K562 (cell line): ENCODE results near the gene KRTAP1-1. TPM values are rescaled to one million over a fixed set of nuclear protein-coding genes. Genes with fewer than 3 reads are reported as not detected.
"Not testable (repeated sequence)": the region's sequence is repeated elsewhere in the genome, so short reads cannot be mapped to it uniquely, and the experiment has no call there.

Experiments
- ATAC-seq: fragments of 200-7000 bp; cut with Tn5 transposase; 3 replicates; pipeline ENCODE4 v1.9.1; 2020; ENCODE audit warnings: moderate library complexity
- BruUV-seq: library from RNA; stranded (reverse); fragments of 400-500 nt; replicated peaks from 2 replicates; lab custom pipeline; 2021; lab: Mats Ljungman, UMichigan
- CTCF ChIA-PET: fragments of 300-600 bp; formaldehyde crosslinking; extraction: SDS; loops from one replicate; lab custom pipeline; 2021; ENCODE audit warnings: low intra/inter-chr PET ratio; lab: Yijun Ruan, JAX
- POLR2A ChIA-PET: fragments of 300-600, 350-650 bp; sonication (Branson Sonifier 250); formaldehyde crosslinking; extraction: SDS; loops from one replicate; lab custom pipeline; 2021; ENCODE audit warnings: antibody characterized with exemption, inconsistent platforms; lab: Yijun Ruan, JAX
- DNase-seq, 4 experiments: peaks; one replicate each; pipeline versions ENCODE4 v3.0.0 to v3.0.0-alpha.2; 2011 to 2018; ENCODE audit warnings: low spot score in 3 of 4, mixed read lengths in 3 of 4; ENCODE audit errors: extremely low read depth in 1 of 4
- FAIRE-seq: peaks from 2 replicates; lab custom pipeline; 2011; peaks lifted over from hg19 to GRCh38; lab: Jason Lieb, UNC
- H2AFZ ChIP-seq: 2 replicates; pipeline ENCODE4 v1.6.0; 2011; ENCODE audit warnings: low read depth, low read length, control low read depth, inconsistent platforms
- H3K27ac ChIP-seq: fragments of 200-600 bp; 3 replicates; pipeline ENCODE4 v1.8.0; 2011; ENCODE audit warnings: low read depth, mild to moderate bottlenecking, control low read depth, inconsistent platforms, low read length, moderate library complexity, mixed read lengths; ENCODE audit errors: extremely low read depth
- H3K27me3 ChIP-seq, 2 experiments: fragments of 300-600 bp in 1 of 2; 2 replicates in 1 of 2; 3 replicates in 1 of 2; pipeline versions ENCODE4 v1.6.0 to v1.8.0; 2011; ENCODE audit warnings: inconsistent platforms in 2 of 2, low read length in 2 of 2, mild to moderate bottlenecking in 1 of 2, mixed read lengths in 1 of 2, moderate library complexity in 1 of 2; ENCODE audit not compliant: control insufficient read depth in 2 of 2, insufficient read depth in 2 of 2
- H3K36me3 ChIP-seq: fragments of 300-600 bp; 3 replicates; pipeline ENCODE4 v1.8.0; 2011; ENCODE audit warnings: mild to moderate bottlenecking, low read length, inconsistent platforms; ENCODE audit not compliant: control insufficient read depth, insufficient read depth
- H3K4me1 ChIP-seq, 2 experiments: fragments of 200-600 bp in 1 of 2; replicated peaks in 1 of 2; 2 replicates in 1 of 2; 3 replicates in 1 of 2; pipeline versions ENCODE4 v1.5.1 to v1.8.0; 2011; ENCODE audit warnings: inconsistent platforms in 2 of 2, low read length in 2 of 2, mild to moderate bottlenecking in 1 of 2, mixed read lengths in 1 of 2, moderate library complexity in 1 of 2; ENCODE audit not compliant: control insufficient read depth in 2 of 2, insufficient read depth in 2 of 2
- H3K4me2 ChIP-seq: 2 replicates; pipeline ENCODE4 v1.6.1; 2011; ENCODE audit warnings: low read length, control low read depth, inconsistent platforms, mixed read lengths; ENCODE audit not compliant: insufficient read depth
- H3K4me3 ChIP-seq: fragments of 200-600 bp; sonication (generic), shearing (Covaris generic); 2 replicates; pipeline ENCODE4 v1.5.1; 2016; ENCODE audit warnings: control low read depth, inconsistent platforms
- H3K79me2 ChIP-seq: fragments of 200-600 bp; 3 replicates; pipeline ENCODE4 v1.8.0; 2011; ENCODE audit warnings: low read length, inconsistent platforms; ENCODE audit not compliant: control insufficient read depth, insufficient read depth
- H3K9ac ChIP-seq, 2 experiments: 2 replicates each; pipeline versions ENCODE4 v1.6.0 to v1.6.1; 2011; ENCODE audit warnings: low read depth in 2 of 2, low read length in 2 of 2, control low read depth in 1 of 2, inconsistent platforms in 1 of 2, mild to moderate bottlenecking in 1 of 2, mixed read lengths in 1 of 2; ENCODE audit not compliant: insufficient read depth in 1 of 2
- H3K9me1 ChIP-seq: one replicate; pipeline ENCODE4 v1.6.0; 2011; ENCODE audit warnings: inconsistent platforms, mild to moderate bottlenecking, low read length, moderate library complexity; ENCODE audit not compliant: control insufficient read depth, insufficient read depth
- H3K9me3 ChIP-seq: replicated peaks from 2 replicates; pipeline ENCODE4 v1.5.1; 2011; ENCODE audit warnings: low read depth, low read length, inconsistent platforms; ENCODE audit not compliant: control insufficient read depth, insufficient read depth
- H4K20me1 ChIP-seq: replicated peaks from 2 replicates; pipeline ENCODE4 v1.6.1; 2011; ENCODE audit warnings: low read length, inconsistent platforms, mixed read lengths; ENCODE audit not compliant: control insufficient read depth, insufficient read depth
- CBX2 ChIP-seq: fragments of 200-600 bp; sonication (generic); IDR thresholded peaks from one replicate; pipeline ENCODE4 v1.6.1; 2012; ENCODE audit warnings: mild to moderate bottlenecking, low read length, inconsistent platforms; ENCODE audit not compliant: insufficient read depth, poor library complexity, severe bottlenecking
- NR4A1 ChIP-seq, 2 experiments: fragments of 250-450 bp in 1 of 2; fragments of 450-650 bp in 1 of 2; sonication (Bioruptor Pico) in 1 of 2; IDR thresholded peaks; 2 replicates each; pipeline versions ENCODE4 v1.4.0 to v1.6.1; 2016 to 2020; ENCODE audit warnings: mild to moderate bottlenecking in 2 of 2, missing compliant biosample characterization in 1 of 2, missing genetic modification characterization in 1 of 2, moderate library complexity in 1 of 2
- PKNOX1 ChIP-seq: fragments of 450-650 bp; IDR thresholded peaks from 2 replicates; pipeline ENCODE4 v1.6.1; 2016
- ZNF232 ChIP-seq: sonication (generic); formaldehyde crosslinking; IDR thresholded peaks from 2 replicates; pipeline ENCODE4 v1.8.0; 2022; ENCODE audit warnings: mild to moderate bottlenecking, missing genetic modification reagents
- WGBS: fragments of 100-300 bp; shearing (Covaris generic); methylation state at CpG from one replicate; pipeline ENCODE4 v1.1.6; 2016; ENCODE audit warnings: low coverage, mixed read lengths; ENCODE audit not compliant: insufficient coverage; ENCODE audit errors: missing lambda C conversion rate; 5-methylcytosine and 5-hydroxymethylcytosine counted together
- in situ Hi-C: fragments of 300-500 bp; cut with MboI; formaldehyde crosslinking; loops from 4 replicates; pipeline ENCODE4 v1.15.0; 2018; ENCODE audit warnings: inconsistent platforms, mixed read lengths
- intact Hi-C: fragments of 100-400 bp; cut with micrococcal nuclease; formaldehyde crosslinking; loops from 2 replicates; pipeline ENCODE4 v1.14.2; 2022
- polyA plus RNA-seq, 8 experiments: library from polyadenylated mRNA; depleted of rRNA in 4 of 8; stranded (reverse) in 5 of 8; unstranded in 3 of 8; fragments of >200 nt; fragmentation: Nextera tagmentation in 2 of 8; fragmentation: Illumina TruSeq in 1 of 8; extraction: Ambion mirVana in 2 of 8; extraction: Trizol in 1 of 8; gene quantifications; 2 replicates each; pipeline versions ENCODE4 v1.2.1 to v1.2.3, GENCODE V29; 2011 to 2014; ENCODE audit warnings: inconsistent platforms in 1 of 8, missing spikeins in 1 of 8
- total RNA-seq, 7 experiments: library from RNA; depleted of rRNA in 6 of 7; stranded (reverse); fragments of >200 nt in 6 of 7; fragmentation: Illumina TruSeq in 2 of 7; extraction: Trizol in 2 of 7; gene quantifications; 2 replicates each; pipeline versions ENCODE4 v1.2.1 to v1.2.3, GENCODE V29; 2011 to 2021; ENCODE audit warnings: low replicate concordance in 1 of 7

KRTAP1-1 gene
- total and polyA plus RNA-seq, 9 of the 15 experiments (the other 6 are each of a cell fraction or from before 2014, with no cell fraction given): not detected

DNA sequence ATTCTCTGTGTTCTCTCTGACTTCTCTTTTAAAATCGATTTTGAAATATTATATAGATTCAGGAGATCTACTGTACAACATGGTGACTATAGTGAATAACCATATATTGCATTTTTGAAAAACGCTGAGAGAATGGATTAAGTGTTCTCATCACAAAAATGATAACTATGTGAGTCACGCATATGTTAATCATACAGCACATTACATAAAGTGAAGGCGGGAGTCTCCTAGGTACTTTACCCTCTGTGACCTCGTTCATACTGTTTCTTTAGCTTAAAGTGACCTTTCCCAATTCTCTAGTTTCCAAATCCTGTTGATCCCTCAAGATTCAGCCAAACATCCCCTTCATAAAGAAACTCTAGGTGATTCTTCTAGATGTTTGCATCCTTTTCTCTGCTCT lies 38.4 kb downstream of the KRTAP1-1 start:
- Histone ChIP-seq H3K4me1 (no peaks in the 10 kb centered on the region; a peak in 1 of 5 replicates), H3K9me3 (no peaks in the 10 kb centered on the region), H3K79me2 (no peaks in the 10 kb centered on the region), H3K36me3 (no peaks in the 10 kb centered on the region), H3K9ac (no peak overlapping the region), H3K27ac (no peak overlapping the region), H3K27me3 (peaks cover 0 to 9% of the 10 kb centered on the region in 2 experiments; a peak in 3 of 5 replicates), H3K4me3 (no peak overlapping the region), H3K4me2 (no peak overlapping the region), H4K20me1 (no peaks in the 10 kb centered on the region), H2AFZ (no peak overlapping the region), H3K9me1 (no peaks in the 10 kb centered on the region)
- ChIA-PET CTCF (no interaction called here), POLR2A (no interaction called here)
- FAIRE-seq (no peak), DNase-seq (no peak), ATAC-seq (no peak)
- TF ChIP-seq ZNF232 (CRISPR knock-in tag) (no peak), CBX2 (no peak)
- WGBS: 2% methylated on average over 5 of the region's 5 CpGs
- BruUV-seq: no TSS peak
- in situ Hi-C loops (no loop called here), intact Hi-C loops (no loop called here)

- Histone ChIP-seq H3K9ac (no peak overlapping the region), H3K4me2 (no peak overlapping the region), H3K4me3 (no peak overlapping the region), H4K20me1 (no peaks in the 10 kb centered on the region), H3K9me3 (no peaks in the 10 kb centered on the region), H3K79me2 (no peaks in the 10 kb centered on the region), H3K9me1 (no peaks in the 10 kb centered on the region), H3K4me1 (no peaks in the 10 kb centered on the region; a peak in 1 of 5 replicates), H2AFZ (no peak overlapping the region), H3K27me3 (peaks cover 0 to 9% of the 10 kb centered on the region in 2 experiments; a peak in 3 of 5 replicates), H3K27ac (no peak overlapping the region), H3K36me3 (no peaks in the 10 kb centered on the region)
- ChIA-PET CTCF (no interaction called here), POLR2A (no interaction called here)
- intact Hi-C loops: no loop called here
- whole genome bisulfite sequencing: 0% methylated on average over 3 of the region's 4 CpGs
- in situ Hi-C loops: no loop called here
- no peak for ATAC-seq
- no peak for DNase-seq
- no TSS peak for BruUV-seq
- no peak for FAIRE-seq
- TF ChIP-seq PKNOX1 (peak; percentile 76), NR4A1 (CRISPR knock-in tag; IDR thresholded peaks at IDR 0.05) (no peak), NR4A1 (tag; IDR thresholded peaks at IDR 0.05) (no peak)
Observed at GRCh38 chr17:41001795-41002194, 39.5 kb downstream of the KRTAP1-1 start.

DNA sequence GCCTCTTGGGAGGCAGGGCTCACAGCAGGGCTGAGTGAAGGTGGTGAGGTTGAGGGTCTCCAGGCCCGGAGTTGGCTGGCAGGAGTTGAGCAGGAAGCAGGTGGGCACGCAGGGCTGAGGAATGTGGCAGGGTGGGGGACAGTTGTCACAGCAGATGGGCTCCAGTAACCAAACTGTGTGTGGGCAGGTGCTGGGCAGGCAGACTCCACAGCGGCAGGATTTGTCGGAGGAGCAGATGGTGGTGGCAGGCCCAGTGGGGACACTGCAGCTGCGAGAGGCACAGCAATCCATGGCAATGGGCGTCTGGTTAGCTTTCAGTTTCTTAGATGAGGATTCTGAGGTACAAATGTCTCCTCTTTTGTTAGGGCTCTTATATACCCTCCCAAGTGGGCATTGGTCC lies 41.7 kb downstream of the KRTAP1-1 start, which contains the start of gene KRTAP3-2:
Gene KRTAP3-2, minus strand, starts transcription at position 344 of the 400 bp plus-strand sequence. Its CDS starts 53 bp downstream, at position 291.
- in situ Hi-C loops, BruUV-seq, H3K79me2 ChIP-seq: not testable (repeated sequence)

More for the DNA sequence above, 41.7 kb downstream of the KRTAP1-1 start, which contains the start of gene KRTAP3-2:
- H2AFZ ChIP-seq, H3K4me2 ChIP-seq, H3K36me3 ChIP-seq, H3K27me3 ChIP-seq, POLR2A ChIA-PET, ATAC-seq, H3K4me3 ChIP-seq, H3K27ac ChIP-seq, FAIRE-seq, intact Hi-C loops, H3K9ac ChIP-seq, H3K4me1 ChIP-seq, H3K9me3 ChIP-seq, H3K9me1 ChIP-seq, DNase-seq, H4K20me1 ChIP-seq, CTCF ChIA-PET: not testable (repeated sequence)
- 2% methylated on average over 5 of the region's 6 CpGs for WGBS
